K562 (cell line): Measurements from ENCODE around the gene CYSTM1. TPM values are rescaled to one million over a fixed set of nuclear protein-coding genes. Genes with fewer than 3 reads are reported as not detected.

ENCODE experiments used
- CHCHD3 ChIP-seq: fragments of 250-450 bp; sonication (Bioruptor Pico); IDR thresholded peaks from 2 replicates; pipeline ENCODE4 v2.1.2; 2022; ENCODE audit warnings: mild to moderate bottlenecking
- DACH1 ChIP-seq: fragments of 450-650 bp; IDR thresholded peaks from 2 replicates; pipeline ENCODE4 v1.6.1; 2018; ENCODE audit not compliant: partially characterized antibody
- JUN ChIP-seq, 2 experiments: sonication (generic) in 1 of 2; formaldehyde crosslinking in 1 of 2; IDR thresholded peaks; 2 replicates each; pipeline versions ENCODE4 v1.6.1 to v1.8.0; 2012 to 2022; ENCODE audit warnings: borderline replicate concordance in 2 of 2, mild to moderate bottlenecking in 2 of 2, improper control_type of control experiment in 1 of 2, low read depth in 1 of 2, low read length in 1 of 2, missing genetic modification reagents in 1 of 2
- NCOA1 ChIP-seq: fragments of 450-650 bp; IDR thresholded peaks from 2 replicates; pipeline ENCODE4 v1.6.1; 2016; ENCODE audit warnings: low read depth
- NCOR1 ChIP-seq: fragments of 450-650 bp; IDR thresholded peaks from 2 replicates; pipeline ENCODE4 v1.6.1; 2016; ENCODE audit warnings: mild to moderate bottlenecking, moderate library complexity
- PPARD ChIP-seq: fragments of 250-450 bp; sonication (Bioruptor Pico); IDR thresholded peaks from 2 replicates; pipeline ENCODE4 v1.8.0; 2022; ENCODE audit warnings: inconsistent platforms, mild to moderate bottlenecking, moderate library complexity
- SAFB ChIP-seq: fragments of 200-400 bp; formaldehyde crosslinking; IDR thresholded peaks from 2 replicates; pipeline ENCODE4 v1.6.1; 2017; ENCODE audit warnings: low read depth, low read length, borderline replicate concordance
- SMARCA4 ChIP-seq: fragments of 450-650 bp; IDR thresholded peaks from 2 replicates; pipeline ENCODE4 v1.6.1; 2016
- SMARCC2 ChIP-seq: fragments of 450-650 bp; IDR thresholded peaks from 2 replicates; pipeline ENCODE4 v1.6.1; 2017; ENCODE audit warnings: antibody characterized with exemption, moderate library complexity, mild to moderate bottlenecking, low read depth
- ZBTB8A ChIP-seq: fragments of 450-650 bp; IDR thresholded peaks from 2 replicates; pipeline ENCODE4 v1.6.1; 2018; ENCODE audit warnings: mild to moderate bottlenecking, moderate library complexity; ENCODE audit not compliant: partially characterized antibody
- ZNF23 ChIP-seq: fragments of 250-450 bp; sonication (Bioruptor Pico); IDR thresholded peaks from 2 replicates; pipeline ENCODE4 v1.4.0; 2020; ENCODE audit warnings: mild to moderate bottlenecking
- ZNF384 ChIP-seq: IDR thresholded peaks from 2 replicates; pipeline ENCODE4 v1.6.1; 2012; ENCODE audit warnings: low read depth, low read length, improper control_type of control experiment
- ZNF584 ChIP-seq: fragments of 200-800 bp; sonication (Bioruptor generic); IDR thresholded peaks from 2 replicates; pipeline ENCODE4 v1.6.1; 2016; ENCODE audit warnings: low read depth, mild to moderate bottlenecking, missing genetic modification characterization, missing compliant biosample characterization
- polyA plus RNA-seq, 8 experiments: library from polyadenylated mRNA; depleted of rRNA in 4 of 8; stranded (reverse) in 5 of 8; unstranded in 3 of 8; fragments of >200 nt; fragmentation: Nextera tagmentation in 2 of 8; fragmentation: Illumina TruSeq in 1 of 8; extraction: Ambion mirVana in 2 of 8; extraction: Trizol in 1 of 8; gene quantifications; 2 replicates each; pipeline versions ENCODE4 v1.2.1 to v1.2.3, GENCODE V29; 2011 to 2014; ENCODE audit warnings: inconsistent platforms in 1 of 8, missing spikeins in 1 of 8
- total RNA-seq, 7 experiments: library from RNA; depleted of rRNA in 6 of 7; stranded (reverse); fragments of >200 nt in 6 of 7; fragmentation: Illumina TruSeq in 2 of 7; extraction: Trizol in 2 of 7; gene quantifications; 2 replicates each; pipeline versions ENCODE4 v1.2.1 to v1.2.3, GENCODE V29; 2011 to 2021; ENCODE audit warnings: low replicate concordance in 1 of 7
- TF ChIP-seq, protein P1 (sequence below): IDR thresholded peaks from 3 replicates; pipeline ENCODE4 v1.6.1; 2011; ENCODE audit warnings: borderline replicate concordance, mild to moderate bottlenecking, moderate library complexity; ENCODE audit not compliant: insufficient read length; ENCODE audit errors: extremely low read depth
- TF ChIP-seq, protein P2 (sequence below): fragments of 250-450 bp; sonication (Bioruptor Pico); IDR thresholded peaks from 2 replicates; pipeline ENCODE4 v1.8.0; 2021; ENCODE audit warnings: mild to moderate bottlenecking, moderate library complexity
- TF ChIP-seq, protein P3 (sequence below): fragments of 450-650 bp; formaldehyde crosslinking; IDR thresholded peaks from 2 replicates; pipeline ENCODE4 v1.4.0; 2022; ENCODE audit warnings: mild to moderate bottlenecking, moderate library complexity
- TF ChIP-seq, protein P4 (sequence below): fragments of 450-650 bp; IDR thresholded peaks from 2 replicates; pipeline ENCODE4 v1.6.1; 2016; ENCODE audit warnings: low read depth, mild to moderate bottlenecking, moderate library complexity
- TF ChIP-seq, protein P5 (sequence below): fragments of 150-350 bp; conservative IDR thresholded peaks from 2 replicates; pipeline ENCODE4 v1.6.1; 2014; ENCODE audit warnings: low read length

The CYSTM1 gene
- total and polyA plus RNA-seq, 9 of the 15 experiments (the other 6 are each of a cell fraction or from before 2014, with no cell fraction given), result 76.1 to 422 (median 108) TPM

DNA sequence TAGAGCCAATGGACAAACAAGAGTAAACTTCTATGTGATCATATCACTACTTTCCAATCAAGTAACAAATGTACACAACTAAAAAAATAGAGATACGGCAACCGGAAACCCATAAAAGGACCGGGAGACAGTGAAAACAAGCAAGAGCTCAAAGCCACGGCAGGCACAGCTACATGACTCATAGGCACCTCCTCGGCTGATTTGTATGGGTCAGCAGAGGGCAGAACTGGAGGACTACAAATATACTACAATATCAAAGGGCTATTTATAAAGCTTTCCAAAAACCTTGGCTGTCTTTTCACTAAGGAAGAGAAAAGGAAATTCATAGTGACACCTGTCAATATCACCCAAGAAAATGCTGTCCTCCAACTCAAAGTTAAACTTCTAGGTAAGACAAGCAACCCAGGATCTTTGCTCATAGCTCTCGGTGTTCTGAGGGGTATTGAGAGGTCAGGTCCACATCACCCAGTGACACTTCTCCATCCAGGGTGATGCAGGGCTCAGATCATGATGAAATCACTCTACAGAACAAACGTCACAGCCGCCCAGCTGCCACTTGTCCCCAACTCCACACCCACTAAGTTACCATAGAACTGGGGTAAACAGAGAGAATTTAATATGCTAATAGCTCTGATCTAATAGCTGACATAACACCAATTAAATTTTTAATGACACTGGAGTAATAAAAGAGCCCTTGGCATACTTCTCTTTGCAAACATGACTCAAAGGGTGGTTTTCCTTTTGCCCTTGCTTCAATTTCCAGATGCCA, 86.6 kb downstream of the CYSTM1 start (continued):
- TF ChIP-seq, protein P1, sequence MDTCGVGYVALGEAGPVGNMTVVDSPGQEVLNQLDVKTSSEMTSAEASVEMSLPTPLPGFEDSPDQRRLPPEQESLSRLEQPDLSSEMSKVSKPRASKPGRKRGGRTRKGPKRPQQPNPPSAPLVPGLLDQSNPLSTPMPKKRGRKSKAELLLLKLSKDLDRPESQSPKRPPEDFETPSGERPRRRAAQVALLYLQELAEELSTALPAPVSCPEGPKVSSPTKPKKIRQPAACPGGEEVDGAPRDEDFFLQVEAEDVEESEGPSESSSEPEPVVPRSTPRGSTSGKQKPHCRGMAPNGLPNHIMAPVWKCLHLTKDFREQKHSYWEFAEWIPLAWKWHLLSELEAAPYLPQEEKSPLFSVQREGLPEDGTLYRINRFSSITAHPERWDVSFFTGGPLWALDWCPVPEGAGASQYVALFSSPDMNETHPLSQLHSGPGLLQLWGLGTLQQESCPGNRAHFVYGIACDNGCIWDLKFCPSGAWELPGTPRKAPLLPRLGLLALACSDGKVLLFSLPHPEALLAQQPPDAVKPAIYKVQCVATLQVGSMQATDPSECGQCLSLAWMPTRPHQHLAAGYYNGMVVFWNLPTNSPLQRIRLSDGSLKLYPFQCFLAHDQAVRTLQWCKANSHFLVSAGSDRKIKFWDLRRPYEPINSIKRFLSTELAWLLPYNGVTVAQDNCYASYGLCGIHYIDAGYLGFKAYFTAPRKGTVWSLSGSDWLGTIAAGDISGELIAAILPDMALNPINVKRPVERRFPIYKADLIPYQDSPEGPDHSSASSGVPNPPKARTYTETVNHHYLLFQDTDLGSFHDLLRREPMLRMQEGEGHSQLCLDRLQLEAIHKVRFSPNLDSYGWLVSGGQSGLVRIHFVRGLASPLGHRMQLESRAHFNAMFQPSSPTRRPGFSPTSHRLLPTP, result no peak
- TF ChIP-seq ZNF23 (no peak), ZNF384 (peak; percentile 68), JUN (IDR thresholded peaks at IDR 0.05; ENCODE audit: borderline replicate concordance, low read depth, low read length) (peak; percentile 61; the same call in 1 of the 2 replicates), JUN (CRISPR knock-in tag; IDR thresholded peaks at IDR 0.05; ENCODE audit: borderline replicate concordance) (no peak), SAFB (no peak), PPARD (CRISPR knock-in tag) (no peak), ZNF584 (CRISPR knock-in tag) (0 out of 2 replicates have a peak, but pooled peaks have one; percentile 30), SMARCA4 (peak; percentile 76; the same call in 1 of the 2 replicates), NCOR1 (no peak), SMARCC2 (peak; percentile 76; the same call in 1 of the 2 replicates), DACH1 (peak; percentile 4), ZBTB8A (no peak), NCOA1 (peak; percentile 73; the same call in 1 of the 2 replicates), CHCHD3 (CRISPR knock-in tag) (no peak)
- TF ChIP-seq, protein P2, sequence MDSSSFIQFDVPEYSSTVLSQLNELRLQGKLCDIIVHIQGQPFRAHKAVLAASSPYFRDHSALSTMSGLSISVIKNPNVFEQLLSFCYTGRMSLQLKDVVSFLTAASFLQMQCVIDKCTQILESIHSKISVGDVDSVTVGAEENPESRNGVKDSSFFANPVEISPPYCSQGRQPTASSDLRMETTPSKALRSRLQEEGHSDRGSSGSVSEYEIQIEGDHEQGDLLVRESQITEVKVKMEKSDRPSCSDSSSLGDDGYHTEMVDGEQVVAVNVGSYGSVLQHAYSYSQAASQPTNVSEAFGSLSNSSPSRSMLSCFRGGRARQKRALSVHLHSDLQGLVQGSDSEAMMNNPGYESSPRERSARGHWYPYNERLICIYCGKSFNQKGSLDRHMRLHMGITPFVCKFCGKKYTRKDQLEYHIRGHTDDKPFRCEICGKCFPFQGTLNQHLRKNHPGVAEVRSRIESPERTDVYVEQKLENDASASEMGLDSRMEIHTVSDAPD (CRISPR knock-in tag), result no peak
- TF ChIP-seq, protein P3, sequence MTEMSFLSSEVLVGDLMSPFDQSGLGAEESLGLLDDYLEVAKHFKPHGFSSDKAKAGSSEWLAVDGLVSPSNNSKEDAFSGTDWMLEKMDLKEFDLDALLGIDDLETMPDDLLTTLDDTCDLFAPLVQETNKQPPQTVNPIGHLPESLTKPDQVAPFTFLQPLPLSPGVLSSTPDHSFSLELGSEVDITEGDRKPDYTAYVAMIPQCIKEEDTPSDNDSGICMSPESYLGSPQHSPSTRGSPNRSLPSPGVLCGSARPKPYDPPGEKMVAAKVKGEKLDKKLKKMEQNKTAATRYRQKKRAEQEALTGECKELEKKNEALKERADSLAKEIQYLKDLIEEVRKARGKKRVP (CRISPR knock-in tag), result no peak
- TF ChIP-seq, protein P4, sequence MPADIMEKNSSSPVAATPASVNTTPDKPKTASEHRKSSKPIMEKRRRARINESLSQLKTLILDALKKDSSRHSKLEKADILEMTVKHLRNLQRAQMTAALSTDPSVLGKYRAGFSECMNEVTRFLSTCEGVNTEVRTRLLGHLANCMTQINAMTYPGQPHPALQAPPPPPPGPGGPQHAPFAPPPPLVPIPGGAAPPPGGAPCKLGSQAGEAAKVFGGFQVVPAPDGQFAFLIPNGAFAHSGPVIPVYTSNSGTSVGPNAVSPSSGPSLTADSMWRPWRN, result no peak
- TF ChIP-seq, protein P5, sequence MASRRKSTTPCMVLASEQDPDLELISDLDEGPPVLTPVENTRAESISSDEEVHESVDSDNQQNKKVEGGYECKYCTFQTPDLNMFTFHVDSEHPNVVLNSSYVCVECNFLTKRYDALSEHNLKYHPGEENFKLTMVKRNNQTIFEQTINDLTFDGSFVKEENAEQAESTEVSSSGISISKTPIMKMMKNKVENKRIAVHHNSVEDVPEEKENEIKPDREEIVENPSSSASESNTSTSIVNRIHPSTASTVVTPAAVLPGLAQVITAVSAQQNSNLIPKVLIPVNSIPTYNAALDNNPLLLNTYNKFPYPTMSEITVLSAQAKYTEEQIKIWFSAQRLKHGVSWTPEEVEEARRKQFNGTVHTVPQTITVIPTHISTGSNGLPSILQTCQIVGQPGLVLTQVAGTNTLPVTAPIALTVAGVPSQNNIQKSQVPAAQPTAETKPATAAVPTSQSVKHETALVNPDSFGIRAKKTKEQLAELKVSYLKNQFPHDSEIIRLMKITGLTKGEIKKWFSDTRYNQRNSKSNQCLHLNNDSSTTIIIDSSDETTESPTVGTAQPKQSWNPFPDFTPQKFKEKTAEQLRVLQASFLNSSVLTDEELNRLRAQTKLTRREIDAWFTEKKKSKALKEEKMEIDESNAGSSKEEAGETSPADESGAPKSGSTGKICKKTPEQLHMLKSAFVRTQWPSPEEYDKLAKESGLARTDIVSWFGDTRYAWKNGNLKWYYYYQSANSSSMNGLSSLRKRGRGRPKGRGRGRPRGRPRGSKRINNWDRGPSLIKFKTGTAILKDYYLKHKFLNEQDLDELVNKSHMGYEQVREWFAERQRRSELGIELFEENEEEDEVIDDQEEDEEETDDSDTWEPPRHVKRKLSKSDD, result no peak
